GM19240 (cell line): ENCODE measurements around the gene SLC25A14.

Experiments used
- DNase-seq: peaks from one replicate; pipeline ENCODE4 v3.0.0; 2011; ENCODE audit warnings: low spot score; ENCODE audit not compliant: insufficient read length

The SLC25A14 gene

GRCh38 chrX:130378024-130378669 is 38.4 kb downstream of the SLC25A14 start:
- no peak for DNase-seq

GRCh38 chrX:130385520-130385919 is 45.8 kb downstream of the SLC25A14 start, which contains the start of gene GPR119:
GPR119 (minus strand) TSS chrX:130385674; CDS start chrX:130385447, 227 bp downstream.
- DNase-seq, result no peak

GRCh38 chrX:130386408-130386808 is 46.7 kb downstream of the SLC25A14 start:
- no peak for DNase-seq

- peak; percentile 15 for DNase-seq
Measured at GRCh38 chrX:130393451-130394074, 53.8 kb downstream of the SLC25A14 start.

GRCh38 chrX:130395341-130395740 is 55.6 kb downstream of the SLC25A14 start:
- no peak for DNase-seq

- peak; percentile 75 for DNase-seq
Measured at GRCh38 chrX:130401415-130402207, 61.9 kb downstream of the SLC25A14 start, which contains the start of gene RBMX2. RBMX2 (plus strand) TSS chrX:130401987; CDS start chrX:130402033, 46 bp downstream.

GRCh38 chrX:130402208-130402684 is 62.5 kb downstream of the SLC25A14 start:
- DNase-seq, result no peak

- no peak for DNase-seq
Measured at GRCh38 chrX:130413415-130413814, 73.7 kb downstream of the SLC25A14 start.

- no peak for DNase-seq
Measured at GRCh38 chrX:130414800-130415199, 75.1 kb downstream of the SLC25A14 start.

- no peak for DNase-seq
Measured at GRCh38 chrX:130415201-130415600, 75.5 kb downstream of the SLC25A14 start.

GRCh38 chrX:130416785-130417184 is 77.1 kb downstream of the SLC25A14 start:
- DNase-seq, result no peak

- no peak for DNase-seq
Measured at GRCh38 chrX:130418066-130418465, 78.3 kb downstream of the SLC25A14 start.

GRCh38 chrX:130418740-130419139 is 79.0 kb downstream of the SLC25A14 start:
- DNase-seq, result no peak

- no peak for DNase-seq
Measured at GRCh38 chrX:130419263-130419662, 79.5 kb downstream of the SLC25A14 start.
